ENCODE results near the gene RWDD2A.

Gene RWDD2A

GRCh38 chr6:83199173-83199862 is 6.2 kb downstream of the RWDD2A start:
- DNase-seq = no peak

GRCh38 chr6:83199863-83200225 is 6.7 kb downstream of the RWDD2A start:
- no peak for DNase-seq

GRCh38 chr6:83202031-83202430 is 8.9 kb downstream of the RWDD2A start:
- DNase-seq = no peak

DNA sequence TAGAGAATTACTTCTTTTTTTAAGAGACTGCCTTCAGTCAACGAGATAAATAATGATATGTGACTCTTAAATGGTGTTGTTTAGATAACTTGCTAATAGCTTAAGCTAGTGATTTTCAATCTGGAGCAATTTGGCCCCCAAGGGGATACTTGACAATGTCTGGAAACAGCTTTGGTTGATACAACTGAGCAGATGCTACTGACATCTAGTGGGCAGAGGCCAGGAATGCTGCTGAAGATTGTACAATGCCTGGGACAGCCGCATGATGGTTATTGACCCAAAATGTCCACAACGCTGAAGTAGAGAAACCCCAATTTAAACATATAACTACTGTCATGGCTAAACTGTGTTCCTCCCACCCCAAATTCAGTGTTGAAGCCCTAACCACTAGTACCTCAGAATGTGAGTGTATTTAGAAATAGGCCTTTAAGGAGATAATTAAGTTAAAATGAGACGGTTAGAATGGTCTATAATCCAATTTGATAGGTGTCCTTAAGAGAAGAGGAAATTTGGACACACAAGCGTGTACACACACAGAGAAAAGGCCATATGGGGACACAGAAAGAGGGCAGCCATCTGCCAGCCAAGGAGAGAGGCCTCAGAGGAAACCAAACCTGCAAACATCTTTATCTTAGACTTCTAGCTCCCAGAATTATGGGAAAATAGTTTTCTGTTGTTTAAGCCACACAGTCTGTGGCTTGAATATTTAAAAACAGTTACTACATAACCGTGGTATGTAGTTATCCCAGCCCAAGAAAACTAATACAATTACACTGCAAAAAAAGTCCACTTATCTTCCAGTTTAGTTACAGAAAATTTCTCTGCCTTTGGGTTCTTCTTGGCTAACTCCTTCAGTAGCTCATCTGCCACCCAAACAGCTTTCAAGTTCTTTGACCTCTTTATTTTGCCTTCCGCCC is 22.2 kb downstream of the RWDD2A start:
- peak; percentile 48 for DNase-seq

- DNase-seq = no peak
These were observed 23.6 kb downstream of the RWDD2A start for GRCh38 chr6:83216806-83217205.

DNA sequence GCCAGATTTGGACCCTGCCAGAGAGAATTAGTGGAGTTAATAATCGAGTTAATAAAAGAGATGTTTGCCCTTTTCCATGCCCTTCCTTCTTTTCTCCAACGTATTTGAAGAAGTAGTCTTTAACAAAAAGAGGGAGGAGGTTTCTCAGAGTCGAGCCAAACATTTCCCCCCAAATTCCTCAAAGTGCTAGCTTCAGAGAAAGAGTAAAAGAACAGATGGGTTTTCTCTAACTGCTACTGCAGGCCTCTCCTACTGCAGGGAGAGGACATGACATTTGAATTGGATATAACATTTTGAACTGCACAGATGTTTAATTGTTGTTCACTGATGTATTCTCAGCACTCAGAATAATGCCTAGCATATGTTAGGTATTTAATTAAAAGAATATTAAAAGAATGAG is 25.5 kb downstream of the RWDD2A start:
- no peak for DNase-seq

DNA sequence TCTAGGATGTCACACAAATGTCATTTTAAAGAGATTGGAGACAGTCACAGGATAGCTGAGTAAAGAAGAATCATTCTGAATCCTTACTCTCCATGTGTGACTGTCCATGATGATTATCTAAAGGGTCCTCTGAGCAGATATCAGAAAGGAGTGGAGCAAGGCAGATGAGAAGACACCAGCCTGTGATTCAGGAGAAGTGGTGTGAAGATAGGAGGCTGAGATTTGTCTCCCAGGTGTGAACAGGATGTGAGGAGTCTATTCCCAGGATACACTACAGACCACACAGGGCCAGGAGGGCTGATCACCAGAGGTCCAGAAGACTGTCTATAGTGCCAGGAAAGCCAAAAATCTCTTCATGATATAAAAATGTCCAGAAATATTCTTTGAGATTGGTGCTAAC is 27.0 kb downstream of the RWDD2A start:
- no peak for DNase-seq

DNA sequence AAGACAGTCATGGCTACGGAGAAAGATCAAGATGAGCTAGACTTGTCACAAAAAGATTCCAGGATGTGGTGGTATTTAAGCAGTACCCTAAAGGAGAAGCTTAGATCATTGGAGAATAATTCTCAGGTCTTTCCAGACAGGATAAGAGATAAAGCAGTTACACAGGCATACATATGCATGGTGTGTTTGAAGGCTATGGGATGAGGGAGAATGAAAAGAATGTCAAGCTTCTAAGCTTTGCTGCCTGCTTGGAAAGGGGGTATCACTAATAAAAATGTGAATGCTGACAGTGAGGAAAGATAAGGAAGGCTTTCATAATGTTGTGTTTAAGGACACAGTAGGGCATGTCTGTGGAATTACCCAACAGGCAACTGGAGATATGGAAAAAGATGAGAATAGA is 28.1 kb downstream of the RWDD2A start:
- no peak for DNase-seq

- no peak for DNase-seq
These were observed 28.8 kb downstream of the RWDD2A start for GRCh38 chr6:83221889-83222479.

DNA sequence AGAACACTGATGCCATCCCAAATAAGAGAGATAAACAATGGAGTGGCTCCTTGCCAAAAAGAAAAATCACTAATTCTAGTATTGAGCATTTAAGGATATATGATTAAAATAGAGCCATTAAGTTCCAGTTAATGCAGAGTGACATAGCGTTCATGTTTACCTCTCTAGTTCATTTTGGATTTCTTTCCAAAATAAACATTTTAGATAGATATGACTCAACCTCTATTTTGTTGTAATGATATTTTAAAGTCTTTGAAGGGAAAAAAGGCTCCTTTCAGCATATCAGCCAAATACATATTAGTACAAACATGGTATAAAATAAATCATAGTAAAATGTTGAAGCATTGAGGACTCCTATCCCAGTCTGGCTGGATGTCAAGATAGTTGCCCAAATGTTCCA is 33.4 kb downstream of the RWDD2A start:
- no peak for DNase-seq

- DNase-seq = no peak
These were observed 38.0 kb downstream of the RWDD2A start for GRCh38 chr6:83231146-83231545.

- DNase-seq = no peak
These were observed 54.3 kb downstream of the RWDD2A start for GRCh38 chr6:83247471-83247870.

Measured in NCI-H526 treated with DMSO at 0.1 percent for 48 hours (cell line).